Progenitor cell of endocrine pancreas (in vitro differentiated cells): Measurements from ENCODE around the gene ERCC4. TPM values are rescaled to one million over a fixed set of nuclear protein-coding genes. Genes with fewer than 3 reads are reported as not detected.

Experiments
- DNase-seq: peaks from one replicate; pipeline ENCODE4 v3.0.0; 2021; ENCODE audit warnings: low spot score; ENCODE audit not compliant: unreplicated experiment
- H3K27ac Mint-ChIP-seq: 2 replicates; pipeline ENCODE4 v1.8.0; 2021; ENCODE audit warnings: mild to moderate bottlenecking, moderate library complexity, mixed read lengths
- H3K27me3 Mint-ChIP-seq: 2 replicates; pipeline ENCODE4 v1.8.0; 2021; ENCODE audit warnings: mixed read lengths
- H3K36me3 Mint-ChIP-seq: 2 replicates; pipeline ENCODE4 v1.8.0; 2022; ENCODE audit warnings: mixed read lengths; ENCODE audit not compliant: insufficient read depth
- H3K4me1 Mint-ChIP-seq: 2 replicates; pipeline ENCODE4 v1.8.0; 2021; ENCODE audit warnings: low read depth, mixed read lengths
- H3K4me3 Mint-ChIP-seq: 2 replicates; pipeline ENCODE4 v1.8.0; 2021; ENCODE audit warnings: low read depth, mild to moderate bottlenecking, moderate library complexity, mixed read lengths
- H3K9me3 Mint-ChIP-seq: 2 replicates; pipeline ENCODE4 v1.8.0; 2021; ENCODE audit warnings: low read depth, mixed read lengths
- CTCF ChIP-seq: fragments of 200-600 bp; sonication (generic); IDR thresholded peaks from one replicate; pipeline ENCODE4 v1.5.0; 2021; ENCODE audit warnings: antibody characterized with exemption, mild to moderate bottlenecking; ENCODE audit not compliant: unreplicated experiment
- total RNA-seq: library from RNA; stranded (reverse); gene quantifications from 2 replicates; pipeline ENCODE4 v1.2.1, GENCODE V29; 2021

ERCC4 gene
- total RNA-seq, 1 donor from 2014 or later, result 19.3 TPM

DNA sequence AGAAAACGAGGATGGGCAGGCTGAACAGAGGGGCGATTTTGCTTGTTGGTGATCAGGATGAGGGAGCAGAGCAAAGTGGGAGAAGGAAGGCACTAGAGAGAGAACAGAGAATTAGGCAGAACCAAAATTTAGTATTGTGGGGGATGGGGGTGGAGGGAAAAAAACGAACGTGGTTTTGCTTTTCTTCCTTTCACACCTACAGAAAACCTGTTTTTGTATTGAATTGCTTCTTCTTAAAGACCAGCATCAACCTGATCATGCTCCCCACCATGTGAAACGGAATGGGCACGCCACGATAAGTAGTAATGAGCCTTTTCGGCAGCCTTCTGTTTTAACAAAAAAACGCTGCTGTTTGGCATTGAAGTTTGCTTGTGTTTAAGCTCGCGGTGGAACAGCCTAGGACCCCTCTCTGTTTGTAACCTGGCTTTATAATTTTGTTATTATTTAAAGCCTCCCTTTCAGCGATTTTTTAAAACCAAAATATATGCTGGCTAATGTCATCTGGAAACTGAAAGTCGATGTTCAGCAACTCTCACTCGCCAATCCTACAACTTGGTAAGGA, 36.8 kb downstream of the ERCC4 start:
- Mint-ChIP-seq H3K27me3 (peaks cover 7% of the 10 kb centered on the region), H3K36me3 (no peaks in the 10 kb centered on the region), H3K4me1 (peaks cover 12% of the 10 kb centered on the region), H3K4me3 (no peak overlapping the region), H3K9me3 (no peaks in the 10 kb centered on the region), H3K27ac (no peak overlapping the region)
- no peak for TF ChIP-seq CTCF
- DNase-seq, result no peak

DNA sequence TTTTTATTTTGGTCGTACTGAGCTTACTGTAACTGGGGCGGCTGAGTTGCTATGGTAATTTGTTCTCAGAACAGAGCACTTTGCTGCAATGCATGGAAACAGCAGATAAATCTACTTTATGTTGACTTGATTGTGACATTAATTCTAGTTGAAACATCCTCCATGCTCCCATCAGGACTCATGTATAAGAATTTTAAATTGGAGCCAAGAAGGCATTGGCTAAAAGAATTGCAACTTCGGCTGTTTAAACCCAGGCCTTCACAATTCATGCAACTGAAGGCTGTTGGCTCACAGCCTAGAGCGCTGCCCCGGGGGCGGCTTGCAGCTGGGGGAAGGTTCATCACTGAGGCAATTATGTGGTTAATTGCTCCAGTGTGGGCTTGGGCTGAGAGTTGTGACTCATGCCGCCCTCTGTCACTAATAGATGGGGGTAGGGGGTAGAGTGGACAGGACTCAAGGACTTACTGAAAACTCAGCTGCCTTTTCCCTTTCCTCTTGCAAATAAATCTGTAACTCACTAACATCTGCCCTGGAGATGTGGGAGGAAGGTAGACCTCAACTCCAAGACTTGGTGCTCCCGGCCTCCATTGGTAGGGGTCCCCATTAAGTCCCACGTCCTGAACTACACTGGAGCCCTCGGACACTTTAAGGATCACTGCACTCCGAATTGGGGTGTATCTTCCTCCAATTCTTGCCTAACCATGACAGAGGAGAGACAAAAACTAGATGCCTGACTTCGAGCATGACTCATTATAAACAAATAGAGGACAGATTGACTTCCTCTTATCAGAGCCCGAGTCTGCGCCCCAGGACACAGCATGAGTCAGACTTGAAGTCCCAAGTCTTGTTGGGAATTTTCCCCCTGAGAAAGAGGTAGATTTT, 37.5 kb downstream of the ERCC4 start:
- no peak overlapping the region for H3K4me3 Mint-ChIP-seq

GRCh38 chr16:13958474-13958873, 38.5 kb downstream of the ERCC4 start:
- peaks cover 5% of the 10 kb centered on the region for H3K9me3 Mint-ChIP-seq
- peaks cover 7% of the 10 kb centered on the region for H3K27me3 Mint-ChIP-seq
- H3K4me3 Mint-ChIP-seq, result no peak overlapping the region
- H3K4me1 Mint-ChIP-seq, result peaks cover 9% of the 10 kb centered on the region
- peaks cover 1% of the 10 kb centered on the region for H3K36me3 Mint-ChIP-seq
- DNase-seq, result no peak
- no peak for TF ChIP-seq CTCF
- H3K27ac Mint-ChIP-seq, result no peak overlapping the region

More for the DNA sequence above, 37.5 kb downstream of the ERCC4 start:
- Mint-ChIP-seq H3K4me1 (peaks cover 10% of the 10 kb centered on the region), H3K36me3 (no peaks in the 10 kb centered on the region), H3K27ac (no peak overlapping the region), H3K27me3 (peaks cover 7% of the 10 kb centered on the region), H3K9me3 (peaks cover 3% of the 10 kb centered on the region)
- no peak for DNase-seq
- TF ChIP-seq CTCF, result no peak

DNA sequence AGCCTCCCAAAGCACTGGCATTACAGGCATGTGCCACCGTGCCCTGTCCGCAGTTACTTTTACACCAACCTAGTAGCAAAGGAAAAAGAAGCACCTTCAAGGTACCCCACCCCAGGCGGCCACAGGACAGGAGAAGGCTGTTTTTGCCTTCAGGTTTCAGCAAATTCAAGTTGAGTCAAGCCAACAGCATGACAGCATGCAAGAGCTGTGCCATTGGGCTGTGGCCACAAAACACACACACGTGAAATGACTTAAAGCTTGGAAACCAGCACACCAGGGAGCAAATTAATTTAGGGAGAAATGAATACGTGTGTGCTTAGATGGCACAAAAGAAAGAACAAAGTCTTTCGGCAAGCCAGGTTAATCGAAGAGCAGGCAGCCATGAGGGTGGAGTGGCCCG, 39.7 kb downstream of the ERCC4 start:
- no peak overlapping the region for H3K27ac Mint-ChIP-seq
- peaks cover 7% of the 10 kb centered on the region for H3K9me3 Mint-ChIP-seq
- peaks cover 1% of the 10 kb centered on the region for H3K36me3 Mint-ChIP-seq
- no peak for TF ChIP-seq CTCF
- H3K27me3 Mint-ChIP-seq, result peaks cover 7% of the 10 kb centered on the region
- no peak for DNase-seq
- peaks cover 9% of the 10 kb centered on the region for H3K4me1 Mint-ChIP-seq
- H3K4me3 Mint-ChIP-seq, result no peak overlapping the region

DNA sequence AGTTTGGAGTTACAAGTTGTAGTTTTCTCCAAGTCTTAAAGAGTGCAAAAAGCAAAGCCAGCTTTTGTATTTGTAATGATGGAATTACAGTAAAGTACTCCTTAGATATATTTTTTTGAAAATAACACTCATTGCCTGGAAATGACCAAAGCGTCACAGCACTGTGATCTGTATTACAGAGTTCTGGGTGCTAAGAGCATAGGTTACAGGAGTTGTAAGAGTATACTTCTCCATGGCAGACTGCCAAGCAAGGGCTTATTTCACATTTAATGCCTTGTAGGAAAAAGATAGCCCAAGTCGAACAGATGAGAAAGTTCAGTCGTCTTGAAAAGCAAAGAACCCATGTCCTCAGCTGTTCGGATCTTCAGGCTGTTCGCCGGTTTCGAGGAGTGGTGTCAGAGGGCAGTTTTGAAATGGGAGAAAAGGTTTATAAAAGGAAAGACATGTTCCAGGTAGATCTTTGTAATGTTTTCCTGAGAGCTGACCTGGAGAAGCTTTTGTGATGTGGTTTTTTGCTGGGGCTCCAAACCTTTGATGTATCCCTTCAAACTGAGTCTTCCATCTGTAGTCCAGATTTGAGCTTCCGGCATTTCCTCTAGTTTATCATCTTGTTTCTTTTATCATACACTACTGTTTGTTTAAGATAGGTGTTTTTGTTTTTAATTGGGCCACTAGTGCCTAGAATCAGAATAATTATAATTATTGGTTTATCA, 41.3 kb downstream of the ERCC4 start:
- peaks cover 9% of the 10 kb centered on the region for H3K4me1 Mint-ChIP-seq
- no peak for DNase-seq
- no peak overlapping the region for H3K4me3 Mint-ChIP-seq
- no peak overlapping the region for H3K27ac Mint-ChIP-seq
- no peak for TF ChIP-seq CTCF
- H3K27me3 Mint-ChIP-seq, result peaks cover 7% of the 10 kb centered on the region
- H3K36me3 Mint-ChIP-seq, result peaks cover 1% of the 10 kb centered on the region
- peaks cover 7% of the 10 kb centered on the region for H3K9me3 Mint-ChIP-seq
